Neural cell (in vitro differentiated cells): ENCODE results near the gene VOPP1. TPM values are rescaled to one million over a fixed set of nuclear protein-coding genes. Genes with fewer than 3 reads are reported as not detected.

Experiments
- H2AFZ ChIP-seq: fragments of 200-600, 300-800 bp; sonication (generic), shearing (Covaris generic); 2 replicates; pipeline ENCODE4 v1.6.0; 2014; ENCODE audit warnings: low read depth, mild to moderate bottlenecking, antibody characterized with exemption, low read length, moderate library complexity
- H3F3A ChIP-seq: fragments of 200-600 bp; shearing (Covaris generic); 2 replicates; pipeline ENCODE4 v1.6.1; 2016; ENCODE audit warnings: mild to moderate bottlenecking, moderate library complexity, mixed read lengths, antibody characterized with exemption, low read length; ENCODE audit not compliant: insufficient read depth, poor library complexity, severe bottlenecking
- H3K27ac ChIP-seq: fragments of 200-600, 300-800 bp; sonication (generic), shearing (Covaris generic); 2 replicates; pipeline ENCODE4 v1.5.1; 2014; ENCODE audit warnings: mild to moderate bottlenecking, low read length, moderate library complexity
- H3K27me3 ChIP-seq: fragments of 300-800, 200-600 bp; sonication (generic), shearing (Covaris generic); 2 replicates; pipeline ENCODE4 v1.6.0; 2014; ENCODE audit warnings: mild to moderate bottlenecking, low read depth, low read length, moderate library complexity; ENCODE audit not compliant: insufficient read depth
- H3K36me3 ChIP-seq: fragments of 300-800, 200-600 bp; sonication (generic), shearing (Covaris generic); 2 replicates; pipeline ENCODE4 v1.5.1; 2014; ENCODE audit warnings: mild to moderate bottlenecking, antibody characterized with exemption, low read length, moderate library complexity; ENCODE audit not compliant: insufficient read depth
- H3K4me2 ChIP-seq: fragments of 300-800, 200-600 bp; sonication (generic), shearing (Covaris generic); 2 replicates; pipeline ENCODE4 v1.6.0; 2014; ENCODE audit warnings: mild to moderate bottlenecking, low read length
- H3K4me3 ChIP-seq: fragments of 300-800, 200-600 bp; sonication (generic), shearing (Covaris generic); 2 replicates; pipeline ENCODE4 v1.5.1; 2014; ENCODE audit warnings: mild to moderate bottlenecking, low read length, moderate library complexity
- H3K79me2 ChIP-seq: fragments of 200-600 bp; shearing (Covaris generic); replicated peaks from 2 replicates; pipeline ENCODE4 v1.6.0; 2014; ENCODE audit warnings: mild to moderate bottlenecking, low read length, moderate library complexity; ENCODE audit not compliant: insufficient read depth
- H3K9ac ChIP-seq: fragments of 300-800, 200-600 bp; sonication (generic), shearing (Covaris generic); 2 replicates; pipeline ENCODE4 v1.6.1; 2016; ENCODE audit warnings: mild to moderate bottlenecking, low read length, mixed read lengths
- H3K9me2 ChIP-seq: fragments of 200-600 bp; shearing (Covaris generic); 2 replicates; pipeline ENCODE4 v1.6.1; 2016; ENCODE audit warnings: mild to moderate bottlenecking, low read length, mixed read lengths; ENCODE audit not compliant: insufficient read depth
- H3K9me3 ChIP-seq: fragments of 200-600, 300-800 bp; sonication (generic), shearing (Covaris generic); 2 replicates; pipeline ENCODE4 v1.6.1; 2016; ENCODE audit warnings: mild to moderate bottlenecking, mixed run types, low read length, moderate library complexity, mixed read lengths
- H4K20me1 ChIP-seq: fragments of 200-600 bp; shearing (Covaris generic); 2 replicates; pipeline ENCODE4 v1.6.1; 2016; ENCODE audit warnings: mild to moderate bottlenecking, mixed run types; ENCODE audit not compliant: insufficient read depth
- CTCF ChIP-seq: fragments of 450-650 bp; IDR thresholded peaks from 2 replicates; pipeline ENCODE4 v1.5.1; 2014; ENCODE audit warnings: antibody characterized with exemption, mild to moderate bottlenecking, moderate library complexity; ENCODE audit not compliant: poor library complexity, severe bottlenecking
- EP300 ChIP-seq: fragments of 450-650 bp; conservative IDR thresholded peaks from 2 replicates; pipeline ENCODE4 v1.6.1; 2014; ENCODE audit warnings: antibody characterized with exemption, mild to moderate bottlenecking, moderate library complexity; ENCODE audit not compliant: poor library complexity, severe bottlenecking
- EZH2 ChIP-seq: fragments of 200-600, 300-800 bp; shearing (Covaris generic), sonication (generic); IDR thresholded peaks from 2 replicates; pipeline ENCODE4 v1.6.1; 2014; ENCODE audit warnings: antibody characterized with exemption, low read length, borderline replicate concordance, mild to moderate bottlenecking; ENCODE audit not compliant: insufficient read depth, poor library complexity, severe bottlenecking
- MXI1 ChIP-seq: fragments of 450-650 bp; conservative IDR thresholded peaks from 2 replicates; pipeline ENCODE4 v1.6.1; 2014; ENCODE audit warnings: antibody characterized with exemption, mild to moderate bottlenecking; ENCODE audit not compliant: poor library complexity, severe bottlenecking
- POLR2AphosphoS5 ChIP-seq: IDR thresholded peaks from 2 replicates; pipeline ENCODE4 v1.6.1; 2012
- RAD21 ChIP-seq: fragments of 450-650 bp; conservative IDR thresholded peaks from 2 replicates; pipeline ENCODE4 v1.6.1; 2014; ENCODE audit warnings: antibody characterized with exemption, mild to moderate bottlenecking, moderate library complexity
- REST ChIP-seq: IDR thresholded peaks from 2 replicates; pipeline ENCODE4 v1.6.1; 2012; ENCODE audit warnings: borderline replicate concordance
- SMC3 ChIP-seq: fragments of 450-650 bp; conservative IDR thresholded peaks from 2 replicates; pipeline ENCODE4 v1.6.1; 2014; ENCODE audit warnings: antibody characterized with exemption, mild to moderate bottlenecking, moderate library complexity; ENCODE audit not compliant: poor library complexity
- TAF1 ChIP-seq: IDR thresholded peaks from 2 replicates; pipeline ENCODE4 v1.6.1; 2012; ENCODE audit warnings: low read depth
- polyA plus RNA-seq: library from polyadenylated mRNA; depleted of rRNA; stranded (reverse); fragments of >200 nt; gene quantifications from 2 replicates; pipeline ENCODE4 v1.2.3, GENCODE V29; 2014

VOPP1 gene
- polyA plus RNA-seq, 1 donor from 2014 or later, result 85.8 TPM

DNA sequence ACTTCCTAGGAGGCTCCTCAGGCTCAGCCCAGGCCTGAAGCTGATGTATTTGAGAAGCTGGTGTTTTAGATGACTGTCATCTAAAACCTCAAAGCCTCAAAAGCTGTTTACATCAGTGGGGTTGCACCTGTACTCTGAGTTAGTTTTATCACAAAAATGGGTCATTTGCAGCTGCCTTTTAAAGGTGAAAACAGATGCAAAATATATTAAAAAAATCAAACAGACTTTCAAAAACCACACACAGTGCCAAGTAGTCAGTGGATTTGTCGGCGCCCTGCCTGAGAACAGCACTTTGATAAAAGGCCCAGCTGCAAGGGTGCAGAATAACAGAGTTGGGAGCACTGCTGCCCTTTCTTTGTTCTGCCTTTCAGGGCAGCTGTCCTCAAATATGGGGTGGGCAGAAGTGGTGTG lies 103.0 kb downstream of the VOPP1 start:
- no peak overlapping the region for H3K4me3 ChIP-seq
- H3K27ac ChIP-seq, result no peak overlapping the region
- TF ChIP-seq MXI1 (no peak), POLR2AphosphoS5 (no peak), EZH2 (no peak), REST (no peak), RAD21 (no peak), EP300 (no peak), SMC3 (no peak)
- H3F3A ChIP-seq, result no peaks in the 10 kb centered on the region
- no peak overlapping the region for H2AFZ ChIP-seq
- no peak overlapping the region for H3K4me2 ChIP-seq
- no peaks in the 10 kb centered on the region for H3K9me3 ChIP-seq
- no peaks in the 10 kb centered on the region for H3K27me3 ChIP-seq
- no peaks in the 10 kb centered on the region for H3K9me2 ChIP-seq
- peaks cover 7% of the 10 kb centered on the region for H3K36me3 ChIP-seq
- no peaks in the 10 kb centered on the region for H3K79me2 ChIP-seq
- no peak overlapping the region for H3K9ac ChIP-seq
- H4K20me1 ChIP-seq, result no peaks in the 10 kb centered on the region

- H3K36me3 ChIP-seq, result peaks cover 7% of the 10 kb centered on the region
- H3K4me2 ChIP-seq, result no peak overlapping the region
- H3K4me3 ChIP-seq, result no peak overlapping the region
- H3K9me3 ChIP-seq, result no peaks in the 10 kb centered on the region
- H3K79me2 ChIP-seq, result no peaks in the 10 kb centered on the region
- no peaks in the 10 kb centered on the region for H3K27me3 ChIP-seq
- no peaks in the 10 kb centered on the region for H4K20me1 ChIP-seq
- H2AFZ ChIP-seq, result no peak overlapping the region
- no peak overlapping the region for H3K9ac ChIP-seq
- H3K9me2 ChIP-seq, result no peaks in the 10 kb centered on the region
- no peaks in the 10 kb centered on the region for H3F3A ChIP-seq
- no peak overlapping the region for H3K27ac ChIP-seq
- TF ChIP-seq EP300, result no peak
Observed at GRCh38 chr7:55468495-55468894, 103.8 kb downstream of the VOPP1 start.

DNA sequence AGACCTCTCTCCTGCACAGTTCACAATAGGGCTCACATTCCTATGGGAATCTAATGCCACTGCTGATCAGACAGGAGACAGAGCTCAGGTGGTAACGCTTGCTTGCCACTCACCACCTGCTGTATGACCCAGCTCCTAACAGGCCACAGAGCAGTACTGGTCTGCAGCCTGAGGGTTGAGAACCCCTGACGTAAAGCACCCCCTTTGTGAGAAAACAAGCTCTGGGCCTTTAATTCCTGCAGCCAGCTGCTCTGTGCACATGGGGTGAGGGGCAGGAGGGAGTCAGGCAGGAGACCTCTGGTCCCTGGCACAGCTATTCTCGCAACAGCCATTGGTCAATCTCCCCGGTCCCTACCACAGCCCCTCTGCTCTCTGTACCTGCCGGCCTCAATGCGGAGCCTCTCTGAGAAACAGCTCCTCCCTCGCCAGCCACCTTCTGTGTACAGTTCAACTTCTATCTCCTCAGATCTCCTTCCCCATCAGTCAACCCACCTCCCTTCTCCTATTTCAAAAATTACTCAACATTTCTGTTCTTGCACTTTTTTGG lies 105.2 kb downstream of the VOPP1 start:
- H3K4me2 ChIP-seq, result no peak overlapping the region
- TF ChIP-seq EZH2 (no peak), RAD21 (no peak), MXI1 (no peak), REST (no peak), TAF1 (no peak), SMC3 (no peak), EP300 (no peak), POLR2AphosphoS5 (no peak), CTCF (no peak)
- no peaks in the 10 kb centered on the region for H3F3A ChIP-seq
- H3K9me2 ChIP-seq, result no peaks in the 10 kb centered on the region
- no peaks in the 10 kb centered on the region for H3K27me3 ChIP-seq
- H3K36me3 ChIP-seq, result peaks cover 7% of the 10 kb centered on the region
- no peaks in the 10 kb centered on the region for H3K9me3 ChIP-seq
- H4K20me1 ChIP-seq, result no peaks in the 10 kb centered on the region
- H3K4me3 ChIP-seq, result no peak overlapping the region
- H3K9ac ChIP-seq, result no peak overlapping the region
- H2AFZ ChIP-seq, result no peak overlapping the region
- H3K79me2 ChIP-seq, result no peaks in the 10 kb centered on the region
- H3K27ac ChIP-seq, result no peak overlapping the region
